Mammary epithelial cell (primary cell): ENCODE measurements around the gene POU3F1.

Experiments used
- CTCF ChIP-seq, 2 donors: IDR thresholded peaks in 1 of 2; conservative IDR thresholded peaks in 1 of 2; 2 replicates each; pipeline ENCODE4 v1.5.1; 2011 to 2012; ENCODE audit warnings: inconsistent platforms in 2 of 2, low read length in 2 of 2, mild to moderate bottlenecking in 2 of 2, control low read depth in 1 of 2, low read depth in 1 of 2; ENCODE audit not compliant: insufficient read depth in 1 of 2; ENCODE audit errors: extremely low read depth in 1 of 2
- EZH2 ChIP-seq: IDR thresholded peaks from 2 replicates; pipeline ENCODE4 v1.6.1; 2012; ENCODE audit warnings: low read length, inconsistent platforms, borderline replicate concordance

GRCh38 chr1:38018864-38019343, 27.7 kb downstream of the POU3F1 start:
- TF ChIP-seq EZH2 (no peak), CTCF (conservative IDR thresholded peaks at IDR 0.05 in 1 of 2, IDR thresholded peaks at IDR 0.05 in 1 of 2; ENCODE audit: extremely low read depth in 1 of 2, insufficient read depth in 1 of 2, low read depth in 1 of 2, low read length in 2 of 2) (peak; percentile 61 to 65)
